ENCODE data around the gene PRPS1. TPM values are rescaled to one million over a fixed set of nuclear protein-coding genes. Genes with fewer than 3 reads are reported as not detected.

Gene PRPS1
- total and polyA plus RNA-seq, 7 experiments from 2014 or later: 54.7 to 71.8 (median 60.1) TPM

DNA sequence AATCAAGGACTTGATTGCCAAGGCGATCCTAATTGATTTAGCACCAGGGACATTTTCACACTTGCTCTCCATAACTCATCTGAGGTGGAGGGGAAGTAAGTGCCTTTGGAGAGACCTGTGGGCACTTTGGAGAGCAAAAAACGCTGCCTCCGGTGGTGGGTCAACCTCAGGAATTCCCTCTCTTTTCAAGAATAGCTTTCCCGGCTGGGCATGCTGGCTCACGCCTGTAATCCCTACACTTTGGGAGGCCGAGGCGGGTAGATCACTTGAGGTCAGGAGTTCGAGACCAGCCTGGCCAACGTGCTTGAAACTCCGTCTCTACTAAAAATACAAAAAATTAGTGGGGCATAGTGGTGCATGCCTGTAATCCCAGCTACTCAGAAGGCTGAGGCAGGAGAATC, 49.2 kb downstream of the PRPS1 start:
- peak overlapping the region; percentile 83 to 95 (median 88) for H3K4me3 Mint-ChIP-seq
- peaks cover 0 to 5% (median 0%) of the 10 kb centered on the region in 5 donors for H3K36me3 Mint-ChIP-seq
- peak overlapping the region; percentile 99 for H3K27ac ChIP-seq (ENCODE audit: low read depth, low read length)
- H3K4me1 Mint-ChIP-seq: peaks cover 23 to 77% (median 65%) of the 10 kb centered on the region in 7 donors
- intact Hi-C loops (cut with micrococcal nuclease): no loop called here
- H3K27ac Mint-ChIP-seq: peak overlapping the region; percentile 96 to 100 (median 98)
- H3K36me3 ChIP-seq (ENCODE audit: control insufficient read depth in 2 of 3, insufficient read depth in 3 of 3, low read length in 3 of 3): no peaks in the 10 kb centered on the region
- no peaks in the 10 kb centered on the region for H3K9me3 ChIP-seq (ENCODE audit: control insufficient read depth in 2 of 3, low read length in 3 of 3)
- ATAC-seq (no peak), DNase-seq (no peak)
- peaks cover 0 to 4% (median 0%) of the 10 kb centered on the region in 11 donors for H3K9me3 Mint-ChIP-seq
- CTCF ChIA-PET: interaction anchor here (1.0 to 7.7 kb wide), 2 partner anchors 38 to 95 kb away, joined by 4 to 264 read pairs; no protein-coding TSS in a partner anchor
- POLR2A ChIA-PET: interaction anchor here (1.0 to 35.3 kb wide), 6 partner anchors 9 to 63 kb away, joined by 5 to 1138 read pairs (median 12); partner anchors contain the start of gene PRPS1
- H3K4me1 ChIP-seq (ENCODE audit: control insufficient read depth in 2 of 2, insufficient read depth in 2 of 2, low read length in 2 of 2): peaks cover 41 to 52% of the 10 kb centered on the region in 2 donors
- no peaks in the 10 kb centered on the region for H3K27me3 Mint-ChIP-seq
- H3K27me3 ChIP-seq (ENCODE audit: control insufficient read depth in 2 of 2, insufficient read depth in 2 of 2, low read length in 2 of 2): no peaks in the 10 kb centered on the region
- H3K4me3 ChIP-seq (ENCODE audit: low read length): peak overlapping the region; percentile 78

DNA sequence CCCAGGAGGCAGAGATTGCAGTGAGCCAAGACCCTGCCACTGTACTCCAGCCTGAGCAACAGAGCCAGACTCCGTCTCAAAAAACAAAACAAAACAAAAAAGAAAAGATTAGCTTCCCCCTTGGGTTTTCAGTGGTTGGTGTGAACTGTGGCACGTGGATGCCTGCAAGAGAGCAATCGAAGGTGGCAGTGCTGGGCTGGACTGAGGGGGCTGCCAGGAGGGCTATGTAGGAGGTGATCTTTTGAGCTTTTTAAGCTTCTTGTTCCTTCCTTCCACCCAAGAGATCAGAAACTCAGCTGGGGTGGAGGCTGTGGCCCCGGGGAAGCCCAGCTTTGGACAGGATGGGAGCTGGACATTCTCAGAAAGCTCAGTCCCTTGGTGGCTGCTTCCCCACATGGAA, 49.6 kb downstream of the PRPS1 start:
- Mint-ChIP-seq H3K9me3 (peaks cover 0 to 4% (median 0%) of the 10 kb centered on the region in 11 donors), H3K36me3 (peaks cover 0 to 5% (median 0%) of the 10 kb centered on the region in 5 donors), H3K27me3 (no peaks in the 10 kb centered on the region), H3K4me1 (peaks cover 23 to 74% (median 63%) of the 10 kb centered on the region in 7 donors), H3K27ac (peak overlapping the region; percentile 96 to 100 (median 98)), H3K4me3 (peak overlapping the region in 9 of 10 donors; percentile 33 to 92 (median 63))
- H3K36me3 ChIP-seq (ENCODE audit: control insufficient read depth in 2 of 3, insufficient read depth in 3 of 3, low read length in 3 of 3): no peaks in the 10 kb centered on the region
- ChIA-PET CTCF (interaction anchor here (1.0 to 7.7 kb wide), 3 partner anchors 38 to 95 kb away, joined by 3 to 264 read pairs (median 4); no protein-coding TSS in a partner anchor), POLR2A (interaction anchor here (1.0 to 35.3 kb wide), 6 partner anchors 9 to 63 kb away, joined by 5 to 1138 read pairs (median 12); partner anchors contain the start of gene PRPS1)
- no peak overlapping the region for H3K4me3 ChIP-seq (ENCODE audit: low read length)
- H3K9me3 ChIP-seq (ENCODE audit: control insufficient read depth in 2 of 3, low read length in 3 of 3): no peaks in the 10 kb centered on the region
- peaks cover 41 to 52% of the 10 kb centered on the region in 2 donors for H3K4me1 ChIP-seq (ENCODE audit: control insufficient read depth in 2 of 2, insufficient read depth in 2 of 2, low read length in 2 of 2)
- DNase-seq (peak in 1 of 9 donors; percentile 8), ATAC-seq (no peak)
- no peaks in the 10 kb centered on the region for H3K27me3 ChIP-seq (ENCODE audit: control insufficient read depth in 2 of 2, insufficient read depth in 2 of 2, low read length in 2 of 2)
- peak overlapping the region; percentile 99 for H3K27ac ChIP-seq (ENCODE audit: low read depth, low read length)
- intact Hi-C loops (cut with micrococcal nuclease): no loop called here

GRCh38 chrX:107678957-107679740, 50.8 kb downstream of the PRPS1 start:
- no peak overlapping the region for H3K4me3 ChIP-seq (ENCODE audit: low read length)
- peaks cover 28 to 70% (median 66%) of the 10 kb centered on the region in 7 donors for H3K4me1 Mint-ChIP-seq
- H3K9me3 Mint-ChIP-seq: peaks cover 0 to 4% (median 0%) of the 10 kb centered on the region in 11 donors
- intact Hi-C loops (cut with micrococcal nuclease): no loop called here
- ATAC-seq (peak; percentile 52), DNase-seq (peak; percentile 36 to 84 (median 77))
- peak overlapping the region in 8 of 10 donors; percentile 11 to 83 (median 59) for H3K4me3 Mint-ChIP-seq
- no peaks in the 10 kb centered on the region for H3K36me3 ChIP-seq (ENCODE audit: control insufficient read depth in 2 of 3, insufficient read depth in 3 of 3, low read length in 3 of 3)
- H3K27me3 ChIP-seq (ENCODE audit: control insufficient read depth in 2 of 2, insufficient read depth in 2 of 2, low read length in 2 of 2): no peaks in the 10 kb centered on the region
- ChIA-PET CTCF (interaction anchor here (1.3 to 7.7 kb wide), 2 partner anchors 37 to 98 kb away, joined by 3 to 264 read pairs; partner anchors contain the start of gene NCBP2L), POLR2A (interaction anchor here (0.6 to 35.3 kb wide), 8 partner anchors 8 to 412 kb away, joined by 3 to 1138 read pairs (median 4); partner anchors contain the start of genes ATG4A and PSMD10)
- no peaks in the 10 kb centered on the region for H3K9me3 ChIP-seq (ENCODE audit: control insufficient read depth in 2 of 3, low read length in 3 of 3)
- peak overlapping the region; percentile 96 to 100 (median 98) for H3K27ac Mint-ChIP-seq
- peaks cover 0 to 5% (median 0%) of the 10 kb centered on the region in 5 donors for H3K36me3 Mint-ChIP-seq
- H3K27me3 Mint-ChIP-seq: no peaks in the 10 kb centered on the region
- H3K4me1 ChIP-seq (ENCODE audit: control insufficient read depth in 2 of 2, insufficient read depth in 2 of 2, low read length in 2 of 2): peaks cover 34 to 42% of the 10 kb centered on the region in 2 donors
- H3K27ac ChIP-seq (ENCODE audit: low read depth, low read length): peak overlapping the region; percentile 99

GRCh38 chrX:107682256-107682655, 53.9 kb downstream of the PRPS1 start:
- Mint-ChIP-seq H3K4me3 (no peak overlapping the region), H3K9me3 (peaks cover 0 to 2% (median 0%) of the 10 kb centered on the region in 11 donors), H3K27ac (peak overlapping the region in 3 of 9 donors; percentile 23 to 29 (median 23)), H3K27me3 (no peaks in the 10 kb centered on the region), H3K36me3 (no peaks in the 10 kb centered on the region), H3K4me1 (peaks cover 28 to 74% (median 63%) of the 10 kb centered on the region in 7 donors)
- Histone ChIP-seq H3K4me1 (ENCODE audit: control insufficient read depth in 2 of 2, insufficient read depth in 2 of 2, low read length in 2 of 2) (peaks cover 24 to 35% of the 10 kb centered on the region in 2 donors), H3K36me3 (ENCODE audit: control insufficient read depth in 2 of 3, insufficient read depth in 3 of 3, low read length in 3 of 3) (no peaks in the 10 kb centered on the region), H3K4me3 (ENCODE audit: low read length) (no peak overlapping the region), H3K27me3 (ENCODE audit: control insufficient read depth in 2 of 2, insufficient read depth in 2 of 2, low read length in 2 of 2) (no peaks in the 10 kb centered on the region), H3K27ac (ENCODE audit: low read depth, low read length) (no peak overlapping the region), H3K9me3 (ENCODE audit: control insufficient read depth in 2 of 3, low read length in 3 of 3) (no peaks in the 10 kb centered on the region)
- ChIA-PET CTCF (interaction anchor here (0.7 to 1.3 kb wide), 3 partner anchors 9 to 37 kb away, joined by 3 to 6 read pairs (median 3); no protein-coding TSS in a partner anchor), POLR2A (interaction anchor here (0.7 to 35.3 kb wide), 2 partner anchors 29 to 66 kb away, joined by 7 to 1138 read pairs; no protein-coding TSS in a partner anchor)
- intact Hi-C loops (cut with micrococcal nuclease): no loop called here
- DNase-seq: no peak
- no peak for ATAC-seq

- Mint-ChIP-seq H3K27me3 (no peaks in the 10 kb centered on the region), H3K36me3 (no peaks in the 10 kb centered on the region), H3K4me1 (peaks cover 26 to 66% (median 55%) of the 10 kb centered on the region in 7 donors), H3K4me3 (peak overlapping the region in 1 of 10 donors; percentile 38), H3K27ac (peak overlapping the region in 4 of 9 donors; percentile 12 to 69 (median 46)), H3K9me3 (peaks cover 0 to 2% (median 0%) of the 10 kb centered on the region in 11 donors)
- Histone ChIP-seq H3K9me3 (ENCODE audit: control insufficient read depth in 2 of 3, low read length in 3 of 3) (no peaks in the 10 kb centered on the region), H3K27me3 (ENCODE audit: control insufficient read depth in 2 of 2, insufficient read depth in 2 of 2, low read length in 2 of 2) (no peaks in the 10 kb centered on the region), H3K36me3 (ENCODE audit: control insufficient read depth in 2 of 3, insufficient read depth in 3 of 3, low read length in 3 of 3) (no peaks in the 10 kb centered on the region), H3K4me1 (ENCODE audit: control insufficient read depth in 2 of 2, insufficient read depth in 2 of 2, low read length in 2 of 2) (peaks cover 13 to 25% of the 10 kb centered on the region in 2 donors), H3K27ac (ENCODE audit: low read depth, low read length) (no peak overlapping the region), H3K4me3 (ENCODE audit: low read length) (no peak overlapping the region)
- ChIA-PET POLR2A (interaction anchor here (0.7 to 35.3 kb wide), 3 partner anchors 11 to 69 kb away, joined by 3 to 1138 read pairs (median 3); no protein-coding TSS in a partner anchor), CTCF (interaction anchor here (1.3 kb wide), 1 partner anchor 10 kb away, joined by 3 read pairs; no protein-coding TSS in a partner anchor)
- DNase-seq: no peak
- intact Hi-C loops (cut with micrococcal nuclease): no loop called here
- ATAC-seq: no peak
Observed at GRCh38 chrX:107683124-107683895, 55.0 kb downstream of the PRPS1 start.

DNA sequence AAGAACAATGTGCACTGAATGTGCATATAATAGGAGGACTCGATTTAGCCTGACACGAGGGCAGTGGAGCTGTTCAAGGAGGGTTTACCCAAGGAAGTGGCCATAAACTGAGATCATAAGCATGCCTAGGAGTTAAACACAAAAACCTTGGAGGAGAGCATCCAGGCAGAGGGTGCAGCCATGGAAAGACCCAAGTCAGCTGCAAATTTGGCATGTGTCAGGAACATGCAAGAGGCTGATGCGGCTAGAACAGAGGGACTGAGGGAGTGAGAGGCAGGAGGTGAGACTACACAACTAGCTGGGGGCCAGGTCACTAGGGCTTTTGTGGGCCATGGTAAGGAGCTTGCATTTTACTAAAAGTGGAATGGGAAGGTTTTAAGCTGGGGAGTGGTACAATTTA, 55.6 kb downstream of the PRPS1 start:
- Mint-ChIP-seq H3K4me3 (peak overlapping the region in 3 of 10 donors; percentile 25 to 38 (median 37)), H3K4me1 (peaks cover 28 to 60% (median 48%) of the 10 kb centered on the region in 7 donors)
- POLR2A ChIA-PET: interaction anchor here (0.7 to 35.3 kb wide), 3 partner anchors 11 to 68 kb away, joined by 3 to 1138 read pairs (median 3); no protein-coding TSS in a partner anchor

More for the DNA sequence above, 55.6 kb downstream of the PRPS1 start:
- CTCF ChIA-PET: no interaction called here
- DNase-seq (no peak), ATAC-seq (no peak)
- H3K27me3 Mint-ChIP-seq: no peaks in the 10 kb centered on the region
- H3K36me3 Mint-ChIP-seq: no peaks in the 10 kb centered on the region
- H3K9me3 ChIP-seq (ENCODE audit: control insufficient read depth in 2 of 3, low read length in 3 of 3): no peaks in the 10 kb centered on the region
- intact Hi-C loops (cut with micrococcal nuclease): no loop called here
- peak overlapping the region in 6 of 9 donors; percentile 12 to 69 (median 61) for H3K27ac Mint-ChIP-seq
- no peaks in the 10 kb centered on the region for H3K27me3 ChIP-seq (ENCODE audit: control insufficient read depth in 2 of 2, insufficient read depth in 2 of 2, low read length in 2 of 2)
- no peak overlapping the region for H3K4me3 ChIP-seq (ENCODE audit: low read length)
- H3K36me3 ChIP-seq (ENCODE audit: control insufficient read depth in 2 of 3, insufficient read depth in 3 of 3, low read length in 3 of 3): no peaks in the 10 kb centered on the region
- H3K9me3 Mint-ChIP-seq: peaks cover 0 to 2% (median 0%) of the 10 kb centered on the region in 11 donors
- no peak overlapping the region for H3K27ac ChIP-seq (ENCODE audit: low read depth, low read length)
- peaks cover 7 to 18% of the 10 kb centered on the region in 2 donors for H3K4me1 ChIP-seq (ENCODE audit: control insufficient read depth in 2 of 2, insufficient read depth in 2 of 2, low read length in 2 of 2)
